Spleen (tissue), 7 donors: ENCODE measurements around the gene TMEM245.

Experiments
- POLR2A ChIP-seq, 3 donors: fragments of 450-650 bp; IDR thresholded peaks; one replicate each; pipeline ENCODE4 v1.5.1; 2017; ENCODE audit warnings: antibody characterized with exemption in 3 of 3, mild to moderate bottlenecking in 1 of 3
- TF ChIP-seq, protein P1 (sequence below), 11 experiments: fragments of 200-600 bp in 7 of 11; fragments of 450-650 bp in 4 of 11; sonication (generic) in 4 of 11; IDR thresholded peaks in 8 of 11; conservative IDR thresholded peaks in 3 of 11; 1 replicate in 7 of 11; 2 replicates in 4 of 11; pipeline versions ENCODE4 v1.4.0 to v1.8.0; 2016 to 2021; ENCODE audit warnings: antibody characterized with exemption in 11 of 11, inconsistent platforms in 4 of 11, mild to moderate bottlenecking in 1 of 11
- donor health status: DM: no; HTN: no; CAD: no; lungs with moderate emphysema.
- donor health status: DM: no; HTN: no; CAD: no.
- donor health status: DM: no; HTN: no; CAD: no.

DNA sequence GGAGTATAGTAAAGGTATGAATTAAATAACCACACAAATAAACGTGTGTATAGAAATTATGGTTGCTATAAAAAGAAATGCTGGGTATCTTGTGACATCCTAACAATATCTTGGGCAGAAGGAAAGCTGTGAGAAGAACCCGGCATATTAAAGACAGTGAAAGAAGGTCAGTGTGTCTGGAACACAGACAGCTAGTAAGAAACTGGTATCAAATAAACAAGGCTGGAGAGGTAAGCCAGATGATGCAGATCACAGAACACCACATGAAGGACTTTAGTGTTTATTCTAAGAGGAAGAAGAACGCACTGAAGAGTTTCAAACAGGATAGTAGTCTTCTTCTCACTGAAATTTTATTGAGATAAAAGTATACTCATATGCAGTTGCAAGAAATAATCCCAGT is 24.4 kb downstream of the TMEM245 start:
- TF ChIP-seq, protein P1, sequence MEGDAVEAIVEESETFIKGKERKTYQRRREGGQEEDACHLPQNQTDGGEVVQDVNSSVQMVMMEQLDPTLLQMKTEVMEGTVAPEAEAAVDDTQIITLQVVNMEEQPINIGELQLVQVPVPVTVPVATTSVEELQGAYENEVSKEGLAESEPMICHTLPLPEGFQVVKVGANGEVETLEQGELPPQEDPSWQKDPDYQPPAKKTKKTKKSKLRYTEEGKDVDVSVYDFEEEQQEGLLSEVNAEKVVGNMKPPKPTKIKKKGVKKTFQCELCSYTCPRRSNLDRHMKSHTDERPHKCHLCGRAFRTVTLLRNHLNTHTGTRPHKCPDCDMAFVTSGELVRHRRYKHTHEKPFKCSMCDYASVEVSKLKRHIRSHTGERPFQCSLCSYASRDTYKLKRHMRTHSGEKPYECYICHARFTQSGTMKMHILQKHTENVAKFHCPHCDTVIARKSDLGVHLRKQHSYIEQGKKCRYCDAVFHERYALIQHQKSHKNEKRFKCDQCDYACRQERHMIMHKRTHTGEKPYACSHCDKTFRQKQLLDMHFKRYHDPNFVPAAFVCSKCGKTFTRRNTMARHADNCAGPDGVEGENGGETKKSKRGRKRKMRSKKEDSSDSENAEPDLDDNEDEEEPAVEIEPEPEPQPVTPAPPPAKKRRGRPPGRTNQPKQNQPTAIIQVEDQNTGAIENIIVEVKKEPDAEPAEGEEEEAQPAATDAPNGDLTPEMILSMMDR (IDR thresholded peaks at IDR 0.05 in 8 of 11, conservative IDR thresholded peaks at IDR 0.05 in 3 of 11) = no peak
- no peak for TF ChIP-seq POLR2A (IDR thresholded peaks at IDR 0.05)
